KMS-11 (cell line): ENCODE measurements around the gene XRCC3.

ENCODE experiments used
- H2AFZ ChIP-seq: fragments of 200-600 bp; sonication (generic); 2 replicates; pipeline ENCODE4 v1.6.1; 2016; ENCODE audit warnings: antibody characterized with exemption, mixed run types, low read depth
- H3K27ac ChIP-seq: fragments of 200-600 bp; sonication (generic); 2 replicates; pipeline ENCODE4 v1.6.1; 2016; ENCODE audit warnings: mild to moderate bottlenecking, mixed run types
- H3K27me3 ChIP-seq: fragments of 200-600 bp; sonication (generic); 2 replicates; pipeline ENCODE4 v1.6.1; 2017; ENCODE audit warnings: mild to moderate bottlenecking, low read depth, mixed run types, moderate library complexity; ENCODE audit not compliant: insufficient read depth
- H3K36me3 ChIP-seq: fragments of 200-600 bp; sonication (generic); 2 replicates; pipeline ENCODE4 v1.6.1; 2017; ENCODE audit warnings: mild to moderate bottlenecking, mixed run types; ENCODE audit not compliant: insufficient read depth
- H3K4me1 ChIP-seq: fragments of 200-600 bp; sonication (generic); 2 replicates; pipeline ENCODE4 v1.6.1; 2016; ENCODE audit warnings: mild to moderate bottlenecking, low read depth, mixed run types; ENCODE audit not compliant: poor library complexity, severe bottlenecking
- H3K4me2 ChIP-seq: fragments of 200-600 bp; sonication (generic); 2 replicates; pipeline ENCODE4 v1.7.0; 2016; ENCODE audit warnings: mild to moderate bottlenecking, mixed run types
- H3K4me3 ChIP-seq: fragments of 200-600 bp; sonication (generic); IDR thresholded peaks from 2 replicates; pipeline ENCODE4 v1.6.1; 2017; ENCODE audit warnings: low read depth, low read length, mixed read lengths; ENCODE audit not compliant: insufficient read depth
- H3K79me2 ChIP-seq: fragments of 200-600 bp; sonication (generic); 2 replicates; pipeline ENCODE4 v1.6.1; 2016; ENCODE audit warnings: low read depth, mixed run types; ENCODE audit not compliant: insufficient read depth
- H3K9ac ChIP-seq: fragments of 200-600 bp; sonication (generic); 2 replicates; pipeline ENCODE4 v1.6.1; 2016; ENCODE audit warnings: mild to moderate bottlenecking, mixed run types
- H4K20me1 ChIP-seq: fragments of 200-600 bp; sonication (generic); 2 replicates; pipeline ENCODE4 v1.6.1; 2016; ENCODE audit warnings: mild to moderate bottlenecking, mixed run types; ENCODE audit not compliant: insufficient read depth
- TF ChIP-seq, protein P1 (sequence below): fragments of 200-600 bp; sonication (generic); conservative IDR thresholded peaks from 2 replicates; pipeline ENCODE4 v1.6.1; 2017; ENCODE audit warnings: low read depth, mild to moderate bottlenecking, antibody characterized with exemption, low read length, moderate library complexity, mixed read lengths

XRCC3 gene

DNA sequence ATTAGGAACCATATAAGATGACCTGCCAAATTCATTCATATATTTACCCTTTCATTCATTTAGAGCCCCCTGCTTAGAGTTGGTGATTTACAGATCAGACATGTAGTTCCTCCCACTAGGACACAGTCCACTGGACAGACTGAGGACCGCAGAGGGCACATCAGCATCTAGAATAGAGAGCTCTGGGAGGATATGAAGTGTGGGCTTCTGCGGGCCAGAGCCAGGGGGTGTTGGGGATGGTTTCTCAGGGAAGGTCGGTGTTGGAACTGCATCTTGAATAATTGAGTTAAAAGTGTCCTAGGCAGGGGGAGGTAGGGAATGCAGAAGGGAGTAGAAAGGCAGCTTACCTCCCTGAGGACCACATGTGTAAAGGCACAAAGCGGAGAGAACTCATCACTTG is 43.3 kb downstream of the XRCC3 start:
- TF ChIP-seq, protein P1, sequence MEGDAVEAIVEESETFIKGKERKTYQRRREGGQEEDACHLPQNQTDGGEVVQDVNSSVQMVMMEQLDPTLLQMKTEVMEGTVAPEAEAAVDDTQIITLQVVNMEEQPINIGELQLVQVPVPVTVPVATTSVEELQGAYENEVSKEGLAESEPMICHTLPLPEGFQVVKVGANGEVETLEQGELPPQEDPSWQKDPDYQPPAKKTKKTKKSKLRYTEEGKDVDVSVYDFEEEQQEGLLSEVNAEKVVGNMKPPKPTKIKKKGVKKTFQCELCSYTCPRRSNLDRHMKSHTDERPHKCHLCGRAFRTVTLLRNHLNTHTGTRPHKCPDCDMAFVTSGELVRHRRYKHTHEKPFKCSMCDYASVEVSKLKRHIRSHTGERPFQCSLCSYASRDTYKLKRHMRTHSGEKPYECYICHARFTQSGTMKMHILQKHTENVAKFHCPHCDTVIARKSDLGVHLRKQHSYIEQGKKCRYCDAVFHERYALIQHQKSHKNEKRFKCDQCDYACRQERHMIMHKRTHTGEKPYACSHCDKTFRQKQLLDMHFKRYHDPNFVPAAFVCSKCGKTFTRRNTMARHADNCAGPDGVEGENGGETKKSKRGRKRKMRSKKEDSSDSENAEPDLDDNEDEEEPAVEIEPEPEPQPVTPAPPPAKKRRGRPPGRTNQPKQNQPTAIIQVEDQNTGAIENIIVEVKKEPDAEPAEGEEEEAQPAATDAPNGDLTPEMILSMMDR, result no peak
- Histone ChIP-seq H3K27ac (no peak overlapping the region), H3K4me2 (no peak overlapping the region), H3K4me3 (no peak overlapping the region), H3K9ac (no peak overlapping the region), H2AFZ (no peak overlapping the region), H3K27me3 (no peaks in the 10 kb centered on the region), H3K36me3 (no peaks in the 10 kb centered on the region), H3K79me2 (no peaks in the 10 kb centered on the region), H4K20me1 (no peaks in the 10 kb centered on the region), H3K4me1 (no peaks in the 10 kb centered on the region)

DNA sequence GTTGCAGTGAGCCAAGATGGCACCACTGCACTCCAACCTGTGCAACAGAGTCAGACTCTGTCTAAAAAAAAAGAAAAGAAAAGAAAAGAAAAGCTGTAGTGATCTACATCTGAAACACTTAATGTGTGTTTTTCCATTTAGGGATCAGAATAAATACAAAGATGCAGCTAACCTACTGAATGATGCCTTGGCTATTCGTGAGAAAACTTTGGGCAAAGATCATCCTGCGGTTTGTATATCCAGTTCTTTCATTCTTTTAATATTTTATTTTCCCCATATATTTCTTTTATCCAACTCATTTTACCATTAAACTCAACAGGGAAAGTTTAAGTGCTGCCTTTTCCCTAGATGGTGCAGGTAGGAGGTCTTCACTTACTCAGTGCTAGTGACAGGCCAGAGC is 45.9 kb downstream of the XRCC3 start:
- Histone ChIP-seq H3K36me3 (no peaks in the 10 kb centered on the region), H3K9ac (no peak overlapping the region), H2AFZ (no peak overlapping the region), H3K4me2 (no peak overlapping the region), H4K20me1 (no peaks in the 10 kb centered on the region), H3K27ac (no peak overlapping the region), H3K27me3 (no peaks in the 10 kb centered on the region), H3K4me1 (no peaks in the 10 kb centered on the region), H3K79me2 (no peaks in the 10 kb centered on the region), H3K4me3 (no peak overlapping the region)
- TF ChIP-seq, protein P1, result no peak

DNA sequence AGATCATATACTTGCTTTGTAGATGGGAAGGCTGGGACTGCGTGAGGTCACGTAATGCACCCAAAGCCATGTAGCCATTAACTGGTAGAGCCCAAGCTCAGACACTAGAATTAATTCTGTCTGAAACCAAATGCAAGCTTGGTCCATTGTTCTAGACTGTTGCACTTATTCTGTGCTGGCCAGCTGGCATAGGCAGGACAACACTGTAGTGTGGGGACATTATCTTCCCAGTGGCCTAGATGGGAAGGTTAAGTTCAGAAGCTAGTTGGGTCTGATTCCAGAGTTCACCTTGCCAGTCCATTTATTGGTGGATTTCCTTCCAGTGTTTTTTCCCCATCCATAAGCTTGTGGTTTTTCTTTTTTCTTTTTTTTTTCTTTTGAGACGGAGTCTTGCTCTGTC is 47.1 kb downstream of the XRCC3 start:
- Histone ChIP-seq H3K4me3 (no peak overlapping the region), H3K27ac (no peak overlapping the region), H2AFZ (no peak overlapping the region), H3K4me2 (no peak overlapping the region), H3K27me3 (no peaks in the 10 kb centered on the region), H3K79me2 (no peaks in the 10 kb centered on the region), H3K9ac (no peak overlapping the region), H3K4me1 (no peaks in the 10 kb centered on the region), H4K20me1 (no peaks in the 10 kb centered on the region), H3K36me3 (no peaks in the 10 kb centered on the region)
- TF ChIP-seq, protein P1, result no peak

DNA sequence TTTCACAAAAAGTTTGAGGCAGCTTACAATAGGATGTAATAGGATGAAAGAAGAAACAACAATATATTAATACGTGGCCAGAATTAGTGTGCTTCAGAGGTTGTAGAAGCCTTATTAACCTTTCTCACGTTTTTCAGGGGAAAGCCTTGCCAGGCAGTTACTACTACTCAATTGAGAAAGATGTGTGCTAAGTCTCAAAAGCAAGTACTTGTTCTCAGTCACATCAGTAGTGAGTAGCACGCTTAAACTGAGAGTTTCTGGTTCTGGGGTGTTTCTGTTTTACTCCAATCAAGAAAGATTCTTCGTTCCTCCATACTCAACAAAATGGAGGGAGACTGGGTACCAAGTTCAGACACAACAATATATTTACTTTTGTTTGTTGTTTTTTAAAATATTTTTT is 47.6 kb downstream of the XRCC3 start:
- Histone ChIP-seq H3K27me3 (no peaks in the 10 kb centered on the region), H3K9ac (no peak overlapping the region), H4K20me1 (no peaks in the 10 kb centered on the region), H3K4me3 (no peak overlapping the region), H3K4me2 (no peak overlapping the region), H3K4me1 (no peaks in the 10 kb centered on the region), H3K79me2 (no peaks in the 10 kb centered on the region), H3K27ac (no peak overlapping the region), H3K36me3 (no peaks in the 10 kb centered on the region), H2AFZ (no peak overlapping the region)
- TF ChIP-seq, protein P1, result no peak
